ENCODE data around the gene COX11.

Gene COX11

GRCh38 chr17:54967621-54968261 is 713 bp downstream of the COX11 start:
- no peak for FAIRE-seq

GRCh38 chr17:54956791-54957190 is 11.7 kb downstream of the COX11 start:
- no peak for FAIRE-seq

- no peak for FAIRE-seq
These were observed 17.2 kb downstream of the COX11 start for GRCh38 chr17:54951286-54951685.

- FAIRE-seq, result no peak
These were observed 18.3 kb downstream of the COX11 start for GRCh38 chr17:54950116-54950515.

GRCh38 chr17:54948380-54948779 is 20.1 kb downstream of the COX11 start:
- no peak for FAIRE-seq

- no peak for FAIRE-seq
These were observed 21.1 kb downstream of the COX11 start for GRCh38 chr17:54947396-54947795.

GRCh38 chr17:54945671-54946070 is 22.8 kb downstream of the COX11 start:
- FAIRE-seq, result no peak

- FAIRE-seq, result no peak
These were observed 23.2 kb downstream of the COX11 start for GRCh38 chr17:54945231-54945630.

GRCh38 chr17:54944796-54945195 is 23.7 kb downstream of the COX11 start:
- no peak for FAIRE-seq

- FAIRE-seq, result no peak
These were observed 27.2 kb downstream of the COX11 start for GRCh38 chr17:54941285-54941684.

GRCh38 chr17:54937426-54937825 is 31.0 kb downstream of the COX11 start:
- no peak for FAIRE-seq

GRCh38 chr17:54937018-54937417 is 31.4 kb downstream of the COX11 start:
- FAIRE-seq, result no peak

- no peak for FAIRE-seq
These were observed 33.0 kb downstream of the COX11 start for GRCh38 chr17:54935471-54935870.

GRCh38 chr17:54933921-54934320 is 34.5 kb downstream of the COX11 start:
- FAIRE-seq, result no peak

- no peak for FAIRE-seq
These were observed 35.7 kb downstream of the COX11 start for GRCh38 chr17:54932711-54933110.

- no peak for FAIRE-seq
These were observed 40.9 kb downstream of the COX11 start for GRCh38 chr17:54927525-54927924.

GRCh38 chr17:54924405-54924804 is 44.0 kb downstream of the COX11 start:
- FAIRE-seq, result no peak

GRCh38 chr17:54920819-54921218 is 47.6 kb downstream of the COX11 start:
- FAIRE-seq, result no peak

- no peak for FAIRE-seq
These were observed 49.0 kb downstream of the COX11 start for GRCh38 chr17:54919425-54919824.

GRCh38 chr17:54916721-54917120 is 51.7 kb downstream of the COX11 start:
- no peak for FAIRE-seq

Data from A204.1 (cell line).